SU-DHL-6 (cell line): ENCODE data around the gene ZNF672.

Source experiments
- H2AFZ ChIP-seq: fragments of 200-600 bp; sonication (generic); 2 replicates; pipeline ENCODE4 v1.6.1; 2014; ENCODE audit warnings: low read depth, mild to moderate bottlenecking, moderate library complexity, mixed read lengths, antibody characterized with exemption, low read length; ENCODE audit not compliant: severe bottlenecking
- H3F3A ChIP-seq: fragments of 200-600 bp; shearing (Covaris generic); 2 replicates; pipeline ENCODE4 v1.6.0; 2016; ENCODE audit warnings: antibody characterized with exemption, mild to moderate bottlenecking; ENCODE audit not compliant: insufficient read depth
- H3K27ac ChIP-seq: fragments of 200-600 bp; sonication (generic); 2 replicates; pipeline ENCODE4 v1.5.1; 2016; ENCODE audit warnings: low read depth, mild to moderate bottlenecking, low read length, moderate library complexity, mixed read lengths
- H3K27me3 ChIP-seq: fragments of 200-600 bp; sonication (generic), shearing (Covaris generic); 2 replicates; pipeline ENCODE4 v1.6.0; 2014; ENCODE audit warnings: mild to moderate bottlenecking, low read length
- H3K36me3 ChIP-seq: fragments of 200-600 bp; sonication (generic); 2 replicates; pipeline ENCODE4 v1.6.1; 2014; ENCODE audit warnings: mild to moderate bottlenecking, low read length, mixed read lengths
- H3K4me2 ChIP-seq: fragments of 300-600, 200-600 bp; shearing (Covaris generic), sonication (generic); 2 replicates; pipeline ENCODE4 v1.6.0; 2014; ENCODE audit warnings: low read length, low read depth, mild to moderate bottlenecking; ENCODE audit not compliant: poor library complexity, severe bottlenecking
- H3K4me3 ChIP-seq: fragments of 200-600 bp; sonication (generic); 2 replicates; pipeline ENCODE4 v1.5.1; 2014; ENCODE audit warnings: antibody characterized with exemption, low read length, mild to moderate bottlenecking, mixed read lengths; ENCODE audit not compliant: insufficient read depth, poor library complexity, severe bottlenecking
- H3K79me2 ChIP-seq: fragments of 200-600 bp; sonication (generic); 2 replicates; pipeline ENCODE4 v1.6.1; 2014; ENCODE audit warnings: mild to moderate bottlenecking, low read length, moderate library complexity; ENCODE audit not compliant: insufficient read depth
- H3K9ac ChIP-seq: fragments of 200-600 bp; sonication (generic); 2 replicates; pipeline ENCODE4 v1.7.0; 2014; ENCODE audit warnings: mild to moderate bottlenecking, low read length
- H3K9me2 ChIP-seq: fragments of 200-600 bp; sonication (generic); replicated peaks from 2 replicates; pipeline ENCODE4 v1.6.1; 2014; ENCODE audit warnings: low read length; ENCODE audit not compliant: insufficient read depth
- H3K9me3 ChIP-seq: fragments of 200-600 bp; sonication (generic); 2 replicates; pipeline ENCODE4 v1.6.1; 2014; ENCODE audit warnings: low read length, mixed read lengths; ENCODE audit not compliant: insufficient read depth
- H4K20me1 ChIP-seq: fragments of 200-600 bp; sonication (generic); 2 replicates; pipeline ENCODE4 v1.6.1; 2014; ENCODE audit warnings: low read depth, mild to moderate bottlenecking, antibody characterized with exemption, low read length, moderate library complexity, mixed read lengths
- CTCF ChIP-seq: fragments of 200-600 bp; sonication (generic); IDR thresholded peaks from one replicate; pipeline ENCODE4 v1.5.1; 2017; ENCODE audit warnings: antibody characterized with exemption, mild to moderate bottlenecking, low read length, moderate library complexity; ENCODE audit not compliant: insufficient read depth, poor library complexity, severe bottlenecking
- EZH2phosphoT487 ChIP-seq: fragments of 200-600 bp; sonication (generic), shearing (Covaris generic); conservative IDR thresholded peaks from 2 replicates; pipeline ENCODE4 v1.6.1; 2018; ENCODE audit warnings: mild to moderate bottlenecking, antibody characterized with exemption, low read length, moderate library complexity, mixed read lengths

ZNF672 gene

GRCh38 chr1:248855580-248855979 lies 17.6 kb downstream of the ZNF672 start:
- H3K4me2 ChIP-seq = no peak overlapping the region

GRCh38 chr1:248856176-248856575 lies 18.2 kb downstream of the ZNF672 start:
- Histone ChIP-seq H3K27ac (no peak overlapping the region), H3K9me2 (no peaks in the 10 kb centered on the region), H3K27me3 (no peaks in the 10 kb centered on the region), H2AFZ (no peak overlapping the region), H3K9ac (0 out of 2 replicates have a peak overlapping the region, but pooled peaks have one; percentile 82), H3F3A (no peaks in the 10 kb centered on the region), H3K9me3 (no peaks in the 10 kb centered on the region), H3K4me2 (no peak overlapping the region), H4K20me1 (no peaks in the 10 kb centered on the region), H3K4me3 (no peak overlapping the region), H3K79me2 (peaks cover 9% of the 10 kb centered on the region; the same call in 1 of the 2 replicates), H3K36me3 (no peaks in the 10 kb centered on the region)
- no peak for TF ChIP-seq EZH2phosphoT487
- TF ChIP-seq CTCF = no peak

More at GRCh38 chr1:248855580-248855979, 17.6 kb downstream of the ZNF672 start:
- no peaks in the 10 kb centered on the region for H3K36me3 ChIP-seq
- no peaks in the 10 kb centered on the region for H4K20me1 ChIP-seq
- no peak for TF ChIP-seq EZH2phosphoT487
- no peak for TF ChIP-seq CTCF
- no peaks in the 10 kb centered on the region for H3K27me3 ChIP-seq
- H2AFZ ChIP-seq = no peak overlapping the region
- no peaks in the 10 kb centered on the region for H3K9me3 ChIP-seq
- H3K9me2 ChIP-seq = no peaks in the 10 kb centered on the region
- H3K27ac ChIP-seq = no peak overlapping the region
- H3K4me3 ChIP-seq = no peak overlapping the region
- no peaks in the 10 kb centered on the region for H3F3A ChIP-seq
- H3K9ac ChIP-seq = 0 out of 2 replicates have a peak overlapping the region, but pooled peaks have one; percentile 82
- H3K79me2 ChIP-seq = peaks cover 9% of the 10 kb centered on the region; the same call in 1 of the 2 replicates

GRCh38 chr1:248857201-248857600 lies 19.2 kb downstream of the ZNF672 start:
- peak overlapping the region; percentile 64 for H3K4me3 ChIP-seq
- no peak for TF ChIP-seq CTCF
- no peak for TF ChIP-seq EZH2phosphoT487
- no peaks in the 10 kb centered on the region for H3K36me3 ChIP-seq
- H4K20me1 ChIP-seq = no peaks in the 10 kb centered on the region
- peak overlapping the region; percentile 76 for H3K4me2 ChIP-seq
- peaks cover 9% of the 10 kb centered on the region; the same call in 1 of the 2 replicates for H3K79me2 ChIP-seq
- no peak overlapping the region for H3K27ac ChIP-seq
- no peaks in the 10 kb centered on the region for H3K27me3 ChIP-seq
- H2AFZ ChIP-seq = no peak overlapping the region
- no peaks in the 10 kb centered on the region for H3K9me3 ChIP-seq
- H3K9ac ChIP-seq = peak overlapping the region; percentile 82
- H3K9me2 ChIP-seq = no peaks in the 10 kb centered on the region
- peaks cover 4% of the 10 kb centered on the region; the same call in 1 of the 2 replicates for H3F3A ChIP-seq
